Hair follicular keratinocyte (primary cell): ENCODE measurements around the gene EIF3F. TPM values are rescaled to one million over a fixed set of nuclear protein-coding genes. Genes with fewer than 3 reads are reported as not detected.

Source experiments
- total RNA-seq: library from RNA; depleted of rRNA; stranded (reverse); fragments of >200 nt; gene quantifications from 2 replicates; pipeline ENCODE4 v1.2.3, GENCODE V29; 2015

The EIF3F gene
- 349 and 432 TPM in 2 replicates for total RNA-seq

DNA sequence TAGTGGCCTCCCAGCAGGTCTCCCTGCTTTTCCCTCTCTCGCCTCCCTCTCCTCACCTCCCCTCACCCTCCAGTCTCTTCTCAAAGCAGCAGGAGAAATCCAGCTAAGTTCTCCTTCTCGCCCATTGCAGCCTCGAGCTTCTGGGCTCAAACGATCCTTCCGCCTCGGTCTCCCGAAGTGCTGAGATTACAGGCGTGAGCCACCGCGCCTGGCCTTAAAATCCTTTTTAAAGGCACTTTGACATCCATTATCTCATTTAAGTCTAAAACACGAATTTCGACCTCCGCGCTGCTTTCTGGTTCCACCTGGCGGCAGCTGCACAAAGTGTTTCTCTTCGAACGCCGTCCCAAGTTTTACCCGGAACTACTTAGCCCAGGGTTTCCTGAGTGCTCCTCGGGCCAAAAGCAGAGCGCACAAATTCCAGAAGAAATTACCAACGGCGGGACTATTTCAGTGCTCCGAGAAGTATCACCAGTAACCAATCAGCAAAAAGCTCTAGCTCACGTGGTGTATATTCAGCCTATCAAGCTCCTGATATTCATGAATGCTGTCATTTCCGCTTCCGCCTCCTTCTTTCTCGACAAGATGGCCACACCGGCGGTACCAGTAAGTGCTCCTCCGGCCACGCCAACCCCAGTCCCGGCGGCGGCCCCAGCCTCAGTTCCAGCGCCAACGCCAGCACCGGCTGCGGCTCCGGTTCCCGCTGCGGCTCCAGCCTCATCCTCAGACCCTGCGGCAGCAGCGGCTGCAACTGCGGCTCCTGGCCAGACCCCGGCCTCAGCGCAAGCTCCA lies at the start of gene EIF3F:
EIF3F (plus strand) TSS at position 570 of the 792 bp plus-strand sequence; CDS start at position 586, 16 bp downstream.

DNA sequence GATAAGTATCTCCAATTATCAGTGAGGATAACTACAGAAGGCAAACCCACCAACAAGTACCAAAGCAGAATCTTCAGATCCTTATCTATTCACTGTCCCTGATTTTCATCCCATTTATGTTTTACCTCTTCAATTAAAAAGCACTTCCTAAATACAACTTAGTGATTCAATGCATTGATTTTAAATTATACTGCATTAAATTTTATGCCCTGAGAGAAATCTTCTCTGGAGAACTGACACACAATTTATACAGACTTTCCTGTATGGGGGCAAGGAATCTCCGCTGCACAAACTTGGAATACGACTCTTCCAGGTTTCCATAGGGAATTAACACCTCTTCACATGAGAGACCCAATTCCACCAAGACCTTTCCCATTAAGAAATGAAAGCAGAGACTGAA lies 45.5 kb upstream of the EIF3F start, which contains the start of gene OR10A3:
OR10A3 (minus strand) TSS at position 101 of the 400 bp plus-strand sequence. CDS start 2,188 bp downstream, outside the sequence.

DNA sequence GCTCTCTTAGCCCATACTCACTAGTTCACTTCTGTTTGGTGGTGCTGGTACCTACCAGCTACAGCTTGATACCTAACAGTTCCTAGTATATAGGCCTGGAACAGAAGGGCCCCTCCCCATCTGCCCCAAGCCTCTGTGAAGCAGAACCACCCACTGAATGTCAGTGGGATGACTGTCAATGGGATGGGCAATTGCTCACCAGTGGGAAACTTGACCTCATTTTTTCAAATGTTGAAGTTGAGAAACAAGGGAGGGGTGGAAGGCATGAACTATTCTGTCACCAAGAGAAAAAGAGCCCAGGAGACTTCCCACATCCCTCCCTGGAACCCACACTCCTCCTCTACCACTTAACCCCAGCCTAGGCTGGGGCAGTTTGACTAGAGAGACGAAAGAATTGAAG lies 21.8 kb upstream of the EIF3F start, which contains the start of gene NLRP10:
NLRP10 (minus strand) TSS at position 62 of the 400 bp plus-strand sequence. CDS start 1,952 bp downstream, outside the sequence.

Other genes starting within 250 kb of the EIF3F start
- gene OR5P2, start 190.4 kb upstream of the EIF3F start, total RNA-seq, result not detected in 2 replicates
- gene OR5P3, start 156.5 kb upstream of the EIF3F start, total RNA-seq, result not detected in 2 replicates
- not detected in 2 replicates for gene OR10A6, start 56.1 kb upstream of the EIF3F start, total RNA-seq
- not detected in 2 replicates for gene OR10A3, start 45.6 kb upstream of the EIF3F start, total RNA-seq
- gene NLRP10, start 21.9 kb upstream of the EIF3F start, total RNA-seq, result 0.08 and 0.47 TPM in 2 replicates
- gene TUB, start 93.9 kb downstream of the EIF3F start, total RNA-seq, result 0.70 and 1.3 TPM in 2 replicates
- gene RIC3, start 181.7 kb downstream of the EIF3F start, total RNA-seq, result 0.16 TPM in 1 of 2 replicates, not detected in the other